Mesenchymal stem cell (in vitro differentiated cells and primary cell): ENCODE measurements around the gene SLF2.

Experiments used
- DNase-seq: peaks from one replicate; pipeline ENCODE4 v3.0.0-alpha.2; 2013
- H2AFZ ChIP-seq: one replicate; pipeline ENCODE4 v1.6.1; 2013; ENCODE audit warnings: low read depth, mild to moderate bottlenecking, control low read depth, inconsistent platforms, low read length, moderate library complexity
- H2AK5ac ChIP-seq: 2 replicates; pipeline ENCODE4 v1.6.1; 2013; ENCODE audit warnings: low read length, moderate library complexity, mild to moderate bottlenecking, inconsistent platforms; ENCODE audit not compliant: severe bottlenecking
- H2BK120ac ChIP-seq: one replicate; pipeline ENCODE4 v1.6.1; 2013; ENCODE audit warnings: low read depth, mild to moderate bottlenecking, inconsistent platforms, low read length, moderate library complexity
- H2BK12ac ChIP-seq, 2 experiments: one replicate each; pipeline ENCODE4 v1.6.1; 2013; ENCODE audit warnings: inconsistent platforms in 2 of 2, low read length in 2 of 2, mild to moderate bottlenecking in 2 of 2, moderate library complexity in 2 of 2, control low read depth in 1 of 2
- H2BK15ac ChIP-seq: one replicate; pipeline ENCODE4 v1.6.1; 2013; ENCODE audit warnings: mild to moderate bottlenecking, low read depth, inconsistent platforms; ENCODE audit not compliant: poor library complexity, severe bottlenecking
- H2BK5ac ChIP-seq: 2 replicates; pipeline ENCODE4 v1.6.1; 2013; ENCODE audit warnings: low read depth, mild to moderate bottlenecking, low read length, control low read depth, inconsistent platforms; ENCODE audit not compliant: poor library complexity, severe bottlenecking
- H3K14ac ChIP-seq, 2 experiments: one replicate each; pipeline ENCODE4 v1.6.1; 2013; ENCODE audit warnings: inconsistent platforms in 2 of 2, low read length in 2 of 2, control low read depth in 1 of 2, mild to moderate bottlenecking in 1 of 2, moderate library complexity in 1 of 2
- H3K18ac ChIP-seq, 2 experiments: one replicate each; pipeline ENCODE4 v1.6.1; 2013; ENCODE audit warnings: inconsistent platforms in 2 of 2, low read length in 2 of 2, control low read depth in 1 of 2, low read depth in 1 of 2, mild to moderate bottlenecking in 1 of 2
- H3K23ac ChIP-seq, 2 experiments: one replicate each; pipeline ENCODE4 v1.6.1; 2013; ENCODE audit warnings: inconsistent platforms in 2 of 2, low read length in 2 of 2, mild to moderate bottlenecking in 2 of 2, moderate library complexity in 2 of 2, control low read depth in 1 of 2
- H3K27ac ChIP-seq: 2 replicates; pipeline ENCODE4 v1.5.1; 2013; ENCODE audit warnings: mild to moderate bottlenecking, moderate library complexity, low read length, control low read depth, inconsistent platforms; ENCODE audit not compliant: poor library complexity, severe bottlenecking
- H3K27me3 ChIP-seq, 2 experiments: 2 replicates each; pipeline versions ENCODE4 v1.6.1 to v1.7.0; 2013; ENCODE audit warnings: low read length in 2 of 2, mild to moderate bottlenecking in 2 of 2, moderate library complexity in 2 of 2, control low read depth in 1 of 2, inconsistent platforms in 1 of 2; ENCODE audit not compliant: control insufficient read depth in 1 of 2, insufficient read depth in 1 of 2
- H3K36me3 ChIP-seq, 2 experiments: 2 replicates each; pipeline versions ENCODE4 v1.6.1 to v1.7.0; 2013; ENCODE audit warnings: low read length in 2 of 2, control low read depth in 1 of 2, inconsistent platforms in 1 of 2, low read depth in 1 of 2, mild to moderate bottlenecking in 1 of 2; ENCODE audit not compliant: insufficient read depth in 2 of 2, control insufficient read depth in 1 of 2
- H3K4ac ChIP-seq, 2 experiments: one replicate each; pipeline ENCODE4 v1.6.1; 2013; ENCODE audit warnings: inconsistent platforms in 2 of 2, low read length in 2 of 2, mild to moderate bottlenecking in 2 of 2, moderate library complexity in 2 of 2, control low read depth in 1 of 2, low read depth in 1 of 2
- H3K4me1 ChIP-seq: 2 replicates; pipeline ENCODE4 v1.6.1; 2013; ENCODE audit warnings: low read depth, low read length, control low read depth; ENCODE audit not compliant: control insufficient read depth, insufficient read depth
- H3K4me2 ChIP-seq: 2 replicates; pipeline ENCODE4 v1.6.1; 2013; ENCODE audit warnings: low read length, mild to moderate bottlenecking, inconsistent platforms; ENCODE audit not compliant: poor library complexity, severe bottlenecking
- H3K4me3 ChIP-seq, 2 experiments: 2 replicates each; pipeline versions ENCODE4 v1.5.1 to v1.7.0; 2013; ENCODE audit warnings: low read length in 2 of 2, mild to moderate bottlenecking in 2 of 2, control low read depth in 1 of 2, low read depth in 1 of 2; ENCODE audit not compliant: insufficient read depth in 1 of 2
- H3K79me1 ChIP-seq: replicated peaks from 2 replicates; pipeline ENCODE4 v1.6.1; 2013; ENCODE audit warnings: mild to moderate bottlenecking, control low read depth, low read length, inconsistent platforms; ENCODE audit not compliant: poor library complexity, severe bottlenecking
- H3K9ac ChIP-seq: 2 replicates; pipeline ENCODE4 v1.7.0; 2013; ENCODE audit warnings: mild to moderate bottlenecking, low read length, moderate library complexity
- H3K9me3 ChIP-seq: 2 replicates; pipeline ENCODE4 v1.7.0; 2013; ENCODE audit warnings: mild to moderate bottlenecking, low read length; ENCODE audit not compliant: control insufficient read depth
- H4K8ac ChIP-seq: one replicate; pipeline ENCODE4 v1.6.1; 2013; ENCODE audit warnings: inconsistent platforms, mild to moderate bottlenecking, low read length, moderate library complexity
- H4K91ac ChIP-seq: one replicate; pipeline ENCODE4 v1.6.1; 2013; ENCODE audit warnings: mild to moderate bottlenecking, low read length, inconsistent platforms
- WGBS: methylation state at CpG from one replicate; pipeline ENCODE4 v1.1.7; 2013; ENCODE audit warnings: mixed read lengths; 5-methylcytosine and 5-hydroxymethylcytosine counted together

The SLF2 gene

GRCh38 chr10:100948916-100949315 is 36.2 kb downstream of the SLF2 start:
- Histone ChIP-seq H3K4me1 (no peaks in the 10 kb centered on the region), H3K27ac (no peak overlapping the region), H3K4me2 (no peak overlapping the region), H3K9me3 (no peaks in the 10 kb centered on the region), H3K79me1 (peaks cover 3% of the 10 kb centered on the region), H4K8ac (no peak overlapping the region), H3K18ac (no peak overlapping the region), H3K9ac (no peak overlapping the region), H2AFZ (no peak overlapping the region), H3K14ac (no peak overlapping the region), H3K4ac (no peak overlapping the region), H3K27me3 (no peaks in the 10 kb centered on the region), H3K4me3 (no peak overlapping the region), H2BK5ac (no peak overlapping the region), H2AK5ac (no peak overlapping the region), H3K23ac (no peak overlapping the region), H3K36me3 (peaks cover 26 to 81% of the 10 kb centered on the region in 2 experiments), H2BK120ac (no peak overlapping the region), H4K91ac (no peak overlapping the region), H2BK12ac (no peak overlapping the region), H2BK15ac (no peak overlapping the region)
- 100% methylated on average over 2 of the region's 3 CpGs for WGBS
- no peak for DNase-seq

- Histone ChIP-seq H2BK12ac (no peak overlapping the region), H2AK5ac (no peak overlapping the region), H4K8ac (no peak overlapping the region), H3K9ac (no peak overlapping the region), H3K18ac (no peak overlapping the region), H3K14ac (no peak overlapping the region), H2BK15ac (no peak overlapping the region), H3K27me3 (no peaks in the 10 kb centered on the region), H3K4me3 (no peak overlapping the region), H2BK120ac (no peak overlapping the region), H3K36me3 (peaks cover 15 to 91% of the 10 kb centered on the region in 2 experiments), H3K4me2 (no peak overlapping the region), H2AFZ (no peak overlapping the region), H3K9me3 (no peaks in the 10 kb centered on the region), H3K27ac (no peak overlapping the region), H3K4me1 (no peaks in the 10 kb centered on the region), H2BK5ac (no peak overlapping the region), H4K91ac (no peak overlapping the region), H3K79me1 (peaks cover 4% of the 10 kb centered on the region), H3K23ac (no peak overlapping the region), H3K4ac (no peak overlapping the region)
- no peak for DNase-seq
Measured at GRCh38 chr10:100960251-100960650, 47.5 kb downstream of the SLF2 start.

- Histone ChIP-seq H3K18ac (no peak overlapping the region), H3K4me2 (no peak overlapping the region)
- WGBS = 97% methylated on average over 3 of the region's 4 CpGs
Measured at GRCh38 chr10:100962351-100963080, 49.8 kb downstream of the SLF2 start.

GRCh38 chr10:100963826-100964225 is 51.1 kb downstream of the SLF2 start:
- Histone ChIP-seq H2AFZ (no peak overlapping the region), H3K79me1 (peaks cover 4% of the 10 kb centered on the region), H3K36me3 (peaks cover 15 to 77% of the 10 kb centered on the region in 2 experiments), H2BK5ac (no peak overlapping the region), H2BK12ac (no peak overlapping the region), H3K4ac (no peak overlapping the region), H3K4me2 (no peak overlapping the region), H2BK15ac (no peak overlapping the region), H4K8ac (no peak overlapping the region), H2AK5ac (no peak overlapping the region), H3K23ac (no peak overlapping the region), H3K9ac (no peak overlapping the region), H2BK120ac (no peak overlapping the region), H3K27ac (no peak overlapping the region), H3K18ac (no peak overlapping the region), H3K9me3 (no peaks in the 10 kb centered on the region), H3K27me3 (no peaks in the 10 kb centered on the region), H4K91ac (no peak overlapping the region), H3K14ac (no peak overlapping the region), H3K4me3 (no peak overlapping the region), H3K4me1 (peaks cover 2% of the 10 kb centered on the region)
- DNase-seq = no peak
- 100% methylated on average over 1 of the region's 1 CpG for WGBS

More at GRCh38 chr10:100962351-100963080, 49.8 kb downstream of the SLF2 start:
- Histone ChIP-seq H2BK15ac (no peak overlapping the region), H2AFZ (no peak overlapping the region), H3K9me3 (no peaks in the 10 kb centered on the region), H3K14ac (no peak overlapping the region), H3K27me3 (no peaks in the 10 kb centered on the region), H2AK5ac (no peak overlapping the region), H2BK12ac (no peak overlapping the region), H3K4me1 (no peaks in the 10 kb centered on the region), H3K23ac (no peak overlapping the region), H2BK5ac (no peak overlapping the region), H3K36me3 (peaks cover 16 to 90% of the 10 kb centered on the region in 2 experiments), H2BK120ac (no peak overlapping the region), H4K91ac (no peak overlapping the region), H4K8ac (no peak overlapping the region), H3K4me3 (no peak overlapping the region), H3K4ac (no peak overlapping the region), H3K27ac (no peak overlapping the region), H3K79me1 (peaks cover 4% of the 10 kb centered on the region), H3K9ac (no peak overlapping the region)
- no peak for DNase-seq
